ENCODE results near the gene SCNM1. TPM values are rescaled to one million over a fixed set of nuclear protein-coding genes. Genes with fewer than 3 reads are reported as not detected.
"Not testable (repeated sequence)": the region's sequence is repeated elsewhere in the genome, so short reads cannot be mapped to it uniquely, and the experiment has no call there.

The SCNM1 gene
- polyA plus RNA-seq, 3 donors, result 37.6 to 38.8 (median 38.5) TPM

GRCh38 chr1:151146072-151146411, 19.9 kb upstream of the SCNM1 start:
- DNase-seq (ENCODE audit: low read depth in 3 of 3, low spot score in 2 of 3), result no peak

DNA sequence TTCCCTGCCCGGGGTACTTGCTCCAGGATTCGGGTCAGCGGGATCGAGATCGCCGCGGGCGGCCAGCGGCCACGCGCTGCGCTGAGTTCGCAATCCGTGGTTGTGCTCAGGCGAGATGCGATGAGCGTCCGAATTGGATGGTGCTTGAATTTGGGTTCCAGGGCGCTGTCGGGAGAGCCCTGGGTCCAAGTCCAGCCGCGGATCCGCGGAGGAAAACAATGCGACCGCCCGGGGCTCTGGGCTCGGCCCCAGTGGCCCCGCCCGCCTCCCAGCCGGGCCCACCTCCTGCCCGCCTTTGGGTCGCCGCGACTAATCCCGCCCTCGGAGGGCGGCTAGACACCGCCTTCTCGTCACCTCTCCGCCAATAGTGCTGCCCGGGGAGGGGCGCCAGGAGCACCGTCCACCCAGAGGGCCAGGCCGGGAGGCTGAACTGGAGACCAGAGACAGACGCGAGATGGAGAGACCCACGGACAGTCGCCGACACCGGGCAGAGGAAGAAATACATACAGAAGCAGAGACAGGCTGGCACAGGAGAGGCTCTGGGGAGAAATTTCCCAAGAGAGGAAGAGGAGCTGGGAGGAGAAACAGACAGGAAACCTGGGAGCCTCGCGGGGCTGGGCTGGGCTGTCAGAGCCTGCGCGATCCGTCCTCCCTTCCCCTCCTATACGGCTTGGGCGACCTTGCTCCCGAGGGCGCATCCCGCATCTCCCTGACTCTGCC, 19.4 kb upstream of the SCNM1 start, which contains the start of gene SEMA6C:
Gene SEMA6C, minus strand, starts transcription at position 220 of the 720 bp plus-strand sequence. CDS start 4,010 bp downstream, outside the sequence.
- DNase-seq (ENCODE audit: low read depth in 3 of 3, low spot score in 2 of 3), result peak; percentile 81 to 87 (median 85)

DNA sequence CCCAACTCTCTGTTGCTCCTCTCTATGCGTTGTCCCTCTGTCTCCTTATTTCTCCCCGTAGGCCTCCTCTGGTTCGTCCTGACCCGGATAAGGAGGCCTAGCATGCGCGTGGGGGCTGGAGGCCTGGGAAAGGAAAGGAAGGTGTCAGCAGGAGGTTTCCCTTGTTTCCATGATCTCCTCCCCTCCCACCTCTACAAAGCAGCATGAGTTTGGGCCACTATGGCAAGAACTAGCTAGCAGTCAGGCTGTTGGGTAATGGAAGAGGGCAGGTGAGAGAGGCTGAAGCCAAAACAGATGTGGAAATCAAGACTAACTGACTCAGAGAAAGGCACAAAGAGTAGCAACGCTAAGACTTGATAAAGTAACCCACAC, 18.8 kb upstream of the SCNM1 start:
- no peak for DNase-seq (ENCODE audit: low read depth in 3 of 3, low spot score in 2 of 3)

- no peak for DNase-seq (ENCODE audit: low read depth in 3 of 3, low spot score in 2 of 3)
Measured at GRCh38 chr1:151147665-151148064, 18.3 kb upstream of the SCNM1 start.

- no peak for DNase-seq (ENCODE audit: low read depth in 3 of 3, low spot score in 2 of 3)
Measured at GRCh38 chr1:151156515-151156819, 9.5 kb upstream of the SCNM1 start, which contains the start of gene TNFAIP8L2. Gene TNFAIP8L2 (plus strand): TSS chr1:151156649. CDS start chr1:151158698, 2,049 bp downstream.

DNA sequence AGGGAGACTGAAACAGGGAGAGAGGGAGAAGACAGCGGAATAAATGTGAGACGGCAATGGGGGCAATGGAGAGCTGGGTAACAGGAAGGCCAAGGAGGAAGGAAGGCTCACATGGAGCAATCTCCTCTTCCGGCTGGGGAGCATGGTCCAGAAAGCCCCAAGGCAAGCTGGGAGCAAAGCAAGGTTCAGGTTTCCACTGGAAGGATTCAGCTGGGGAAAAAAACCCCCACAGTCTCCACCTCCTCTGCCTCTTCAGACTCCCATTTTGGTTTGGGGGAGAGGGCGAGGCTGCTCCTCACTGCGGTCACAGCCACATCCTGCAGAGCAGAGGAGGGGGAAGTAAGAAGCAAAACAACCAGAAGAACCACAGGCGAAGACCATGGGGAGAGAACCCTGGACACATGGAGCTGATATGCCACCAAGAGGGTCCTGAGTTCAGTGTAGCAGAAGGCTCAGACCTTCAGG, 8.8 kb upstream of the SCNM1 start:
- DNase-seq (ENCODE audit: low read depth in 3 of 3, low spot score in 2 of 3), result no peak

GRCh38 chr1:151158326-151158725, 7.6 kb upstream of the SCNM1 start:
- DNase-seq (ENCODE audit: low read depth in 3 of 3, low spot score in 2 of 3), result no peak

DNA sequence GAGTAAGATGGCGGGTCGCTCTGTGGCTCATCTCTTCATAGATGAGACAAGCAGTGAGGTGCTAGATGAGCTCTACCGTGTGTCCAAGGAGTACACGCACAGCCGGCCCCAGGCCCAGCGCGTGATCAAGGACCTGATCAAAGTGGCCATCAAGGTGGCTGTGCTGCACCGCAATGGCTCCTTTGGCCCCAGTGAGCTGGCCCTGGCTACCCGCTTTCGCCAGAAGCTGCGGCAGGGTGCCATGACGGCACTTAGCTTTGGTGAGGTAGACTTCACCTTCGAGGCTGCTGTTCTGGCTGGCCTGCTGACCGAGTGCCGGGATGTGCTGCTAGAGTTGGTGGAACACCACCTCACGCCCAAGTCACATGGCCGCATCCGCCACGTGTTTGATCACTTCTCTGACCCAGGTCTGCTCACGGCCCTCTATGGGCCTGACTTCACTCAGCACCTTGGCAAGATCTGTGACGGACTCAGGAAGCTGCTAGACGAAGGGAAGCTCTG, 7.1 kb upstream of the SCNM1 start:
- DNase-seq (ENCODE audit: low read depth in 3 of 3, low spot score in 2 of 3), result no peak

- no peak for DNase-seq (ENCODE audit: low read depth in 3 of 3, low spot score in 2 of 3)
Measured at GRCh38 chr1:151159373-151159772, 6.6 kb upstream of the SCNM1 start.

GRCh38 chr1:151164732-151165280, 1.1 kb upstream of the SCNM1 start:
- DNase-seq (ENCODE audit: low read depth in 3 of 3, low spot score in 2 of 3), result peak in 1 of 3 donors; percentile 13

GRCh38 chr1:151165281-151165737, 635 bp upstream of the SCNM1 start:
- no peak for DNase-seq (ENCODE audit: low read depth in 3 of 3, low spot score in 2 of 3)

- DNase-seq (ENCODE audit: low read depth in 3 of 3, low spot score in 2 of 3), result no peak
Measured at GRCh38 chr1:151166505-151166956, 587 bp downstream of the SCNM1 start.

DNA sequence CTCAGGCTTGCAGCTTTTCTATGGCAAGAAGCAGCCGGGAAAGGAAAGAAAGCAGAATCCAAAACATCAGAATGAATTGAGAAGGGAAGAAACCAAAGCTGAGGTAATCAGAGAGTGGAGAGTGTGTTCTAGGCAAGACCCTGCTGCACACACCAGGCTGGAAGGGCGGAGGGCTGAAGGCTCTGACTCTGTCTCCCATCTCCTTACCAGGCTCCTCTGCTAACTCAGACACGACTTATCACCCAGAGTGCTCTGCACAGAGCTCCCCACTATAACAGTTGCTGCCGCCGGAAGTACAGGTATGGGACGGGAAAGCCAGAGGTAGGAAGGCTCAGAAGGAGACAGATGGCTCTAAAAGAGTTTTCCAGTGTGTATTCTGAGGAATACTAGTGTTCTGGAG, 1.2 kb downstream of the SCNM1 start:
- no peak for DNase-seq (ENCODE audit: low read depth in 3 of 3, low spot score in 2 of 3)

DNA sequence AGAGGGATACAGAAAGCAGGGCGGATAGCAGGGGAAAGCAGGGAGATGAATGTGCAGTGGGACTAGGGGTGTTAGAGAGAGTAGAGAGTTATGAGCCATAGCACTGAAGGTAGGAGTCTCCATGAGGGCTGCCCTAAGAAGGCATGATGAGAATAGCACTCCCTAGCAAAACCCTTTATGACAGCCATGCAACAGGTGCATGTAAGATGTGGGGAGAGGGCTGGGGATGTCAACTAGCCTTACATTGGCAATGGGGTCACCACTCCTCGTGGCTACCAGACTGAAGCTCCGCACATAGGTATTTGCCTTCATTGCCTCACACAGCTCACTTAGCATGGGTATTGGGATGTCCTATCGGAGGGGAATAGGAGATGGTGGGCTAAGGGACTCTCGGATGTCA, 5.2 kb downstream of the SCNM1 start:
- DNase-seq (ENCODE audit: low read depth in 3 of 3, low spot score in 2 of 3), result no peak

DNA sequence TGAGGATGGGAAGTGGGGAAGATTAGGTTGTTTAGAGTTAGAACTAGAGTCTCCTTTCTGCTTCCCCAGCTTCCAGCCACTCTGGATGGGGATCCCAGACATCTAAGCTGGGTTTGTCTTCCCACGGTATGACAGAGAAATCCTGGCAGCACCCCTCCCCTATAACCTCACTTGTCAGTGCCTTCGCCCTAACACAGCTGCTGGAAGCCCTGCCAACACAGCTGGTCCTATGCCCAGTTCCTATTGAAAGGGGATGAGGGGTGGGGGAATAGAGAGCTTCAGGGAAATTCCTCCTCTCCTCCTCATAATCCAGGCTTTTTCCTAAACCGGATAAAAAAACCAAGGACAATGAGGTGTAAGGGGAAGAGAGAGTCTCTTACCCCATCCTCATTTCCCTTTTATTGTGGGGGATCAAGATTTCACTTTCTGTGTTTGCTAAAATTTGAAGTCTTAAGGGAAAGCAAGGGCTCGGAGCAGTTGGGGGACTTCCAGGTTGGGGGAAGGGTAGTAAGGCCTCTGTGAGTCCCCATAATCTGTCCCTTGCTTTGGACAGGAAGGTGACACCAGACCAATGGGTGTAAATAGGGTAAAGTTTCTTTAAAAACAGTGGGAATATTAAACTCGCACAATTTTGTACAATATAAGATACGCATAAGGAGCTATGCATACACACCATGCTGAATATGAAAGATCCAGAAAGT, 9.2 kb downstream of the SCNM1 start:
- DNase-seq (ENCODE audit: low read depth in 3 of 3, low spot score in 2 of 3), result no peak

- no peak for DNase-seq (ENCODE audit: low read depth in 3 of 3, low spot score in 2 of 3)
Measured at GRCh38 chr1:151175863-151176262, 9.9 kb downstream of the SCNM1 start, which contains the start of gene TMOD4. Gene TMOD4 (minus strand): TSS chr1:151175981. CDS start chr1:151174875, 1,106 bp downstream.

DNA sequence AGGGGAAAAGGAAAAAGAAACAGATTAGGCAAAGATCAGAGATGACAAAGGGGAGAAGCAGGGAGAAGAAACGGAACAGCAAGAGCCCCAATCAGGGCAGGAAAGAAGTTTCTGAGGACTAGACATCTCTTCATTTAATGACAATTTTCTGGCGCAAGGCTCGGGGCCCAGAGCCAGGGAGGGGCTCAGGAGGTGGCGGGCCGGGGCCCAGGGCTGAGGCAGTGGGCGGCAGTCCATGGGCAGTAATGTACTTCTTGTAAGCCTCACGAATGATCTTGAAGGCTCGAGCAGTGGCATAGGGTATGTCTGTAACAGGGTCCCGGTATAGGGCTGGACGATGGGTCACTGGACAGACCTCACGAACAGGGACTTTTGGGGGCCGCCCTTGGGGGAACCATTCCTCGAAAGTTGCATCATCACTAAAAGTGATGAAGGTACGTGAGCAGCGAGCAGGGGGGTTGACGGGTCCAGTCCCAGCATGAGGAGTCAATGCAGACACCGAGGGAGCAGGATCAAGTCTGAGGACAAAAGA, 10.6 kb downstream of the SCNM1 start:
- DNase-seq (ENCODE audit: low read depth in 3 of 3, low spot score in 2 of 3), result no peak

DNA sequence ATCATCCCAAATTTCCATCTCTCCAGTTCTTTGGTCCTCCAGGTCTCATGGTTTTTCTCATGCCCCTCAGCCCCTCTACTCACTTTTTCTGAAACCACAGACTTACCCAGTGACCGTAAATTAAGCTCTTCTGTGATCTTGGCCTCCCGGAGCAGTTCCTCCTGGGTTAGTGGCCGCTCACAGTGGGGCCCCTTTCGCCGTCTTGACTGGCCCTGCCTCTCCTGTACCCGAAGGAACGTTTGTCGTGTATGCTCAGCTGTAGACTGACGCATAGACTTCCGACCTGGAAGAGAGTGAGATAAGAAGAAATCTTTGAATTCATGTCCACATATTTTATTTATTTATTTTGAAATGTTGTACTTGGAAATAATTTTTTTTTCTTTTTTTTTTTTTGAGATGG, 18.3 kb downstream of the SCNM1 start:
- no peak for DNase-seq (ENCODE audit: low read depth in 3 of 3, low spot score in 2 of 3)

DNA sequence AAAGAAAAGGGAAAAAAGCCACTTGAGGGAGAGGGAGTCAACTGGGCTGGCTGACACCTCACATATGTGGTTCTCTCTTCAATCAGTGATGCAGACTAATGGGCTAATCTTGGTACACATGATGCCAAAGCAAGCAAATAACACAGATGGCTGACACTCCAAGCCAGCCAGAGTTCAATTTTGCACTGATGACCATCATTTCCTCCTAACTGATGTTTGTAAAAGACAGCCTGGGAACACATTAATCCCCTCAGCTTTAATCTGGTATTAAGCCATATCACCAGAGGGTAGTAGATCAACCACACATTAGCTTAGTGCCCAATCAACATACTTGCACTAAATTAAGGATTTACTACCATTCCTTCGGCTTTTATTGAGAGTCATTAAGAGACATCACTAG, 21.3 kb downstream of the SCNM1 start:
- DNase-seq (ENCODE audit: low read depth in 3 of 3, low spot score in 2 of 3), result no peak

DNA sequence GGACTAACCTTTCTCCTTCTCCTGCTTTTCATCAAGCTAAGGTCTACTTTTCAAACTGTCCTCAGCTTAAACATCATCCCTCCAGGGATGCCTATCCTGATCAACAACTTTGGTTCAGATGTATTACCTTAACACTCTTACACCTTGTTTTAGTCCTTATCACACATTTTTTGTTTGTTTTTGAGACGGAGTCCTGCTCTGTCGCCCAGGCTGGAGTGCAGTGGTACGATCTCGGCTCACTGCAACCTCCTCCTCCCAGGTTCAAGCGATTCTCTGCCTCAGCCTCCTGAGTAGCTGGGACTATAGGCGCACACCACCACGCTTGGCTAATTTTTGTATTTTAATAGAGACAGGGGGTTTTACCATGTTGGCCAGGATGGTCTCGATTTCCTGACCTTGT, 22.7 kb downstream of the SCNM1 start:
- not testable (repeated sequence) for DNase-seq (ENCODE audit: low read depth in 3 of 3, low spot score in 2 of 3)

Data from right renal cortex interstitium (tissue), 3 donors.